IPS DF 19.7 (cell line): ENCODE results near the gene DZIP3.
"Not testable (repeated sequence)": the region's sequence is repeated elsewhere in the genome, so short reads cannot be mapped to it uniquely, and the experiment has no call there.

Source experiments
- DNase-seq: peaks from one replicate; pipeline ENCODE4 v3.0.0-alpha.2; 2013; ENCODE audit warnings: low read depth, low spot score

The DZIP3 gene

GRCh38 chr3:108677811-108678210 is 88.3 kb downstream of the DZIP3 start:
- DNase-seq, result no peak

- not testable (repeated sequence) for DNase-seq
Observed at GRCh38 chr3:108692286-108692685, 102.8 kb downstream of the DZIP3 start.

GRCh38 chr3:108698461-108698860 is 108.9 kb downstream of the DZIP3 start:
- DNase-seq, result no peak

- no peak for DNase-seq
Observed at GRCh38 chr3:108705045-108705444, 115.5 kb downstream of the DZIP3 start.

- no peak for DNase-seq
Observed at GRCh38 chr3:108713009-108713516, 123.5 kb downstream of the DZIP3 start.

GRCh38 chr3:108713816-108714215 is 124.3 kb downstream of the DZIP3 start:
- no peak for DNase-seq

GRCh38 chr3:108718454-108718853 is 128.9 kb downstream of the DZIP3 start:
- no peak for DNase-seq

GRCh38 chr3:108719178-108719806 is 129.8 kb downstream of the DZIP3 start:
- no peak for DNase-seq

GRCh38 chr3:108722724-108723123 is 133.2 kb downstream of the DZIP3 start:
- no peak for DNase-seq

- no peak for DNase-seq
Observed at GRCh38 chr3:108724101-108724500, 134.6 kb downstream of the DZIP3 start.

- no peak for DNase-seq
Observed at GRCh38 chr3:108728105-108728504, 138.6 kb downstream of the DZIP3 start.

GRCh38 chr3:108728934-108729333 is 139.4 kb downstream of the DZIP3 start:
- no peak for DNase-seq

- no peak for DNase-seq
Observed at GRCh38 chr3:108736821-108737220, 147.3 kb downstream of the DZIP3 start.

GRCh38 chr3:108742929-108743328 is 153.4 kb downstream of the DZIP3 start:
- DNase-seq, result no peak
